ENCODE measurements around the gene CHST13.

Gene CHST13

GRCh38 chr3:126553284-126554084, 29.5 kb downstream of the CHST13 start:
- no peak for DNase-seq

DNA sequence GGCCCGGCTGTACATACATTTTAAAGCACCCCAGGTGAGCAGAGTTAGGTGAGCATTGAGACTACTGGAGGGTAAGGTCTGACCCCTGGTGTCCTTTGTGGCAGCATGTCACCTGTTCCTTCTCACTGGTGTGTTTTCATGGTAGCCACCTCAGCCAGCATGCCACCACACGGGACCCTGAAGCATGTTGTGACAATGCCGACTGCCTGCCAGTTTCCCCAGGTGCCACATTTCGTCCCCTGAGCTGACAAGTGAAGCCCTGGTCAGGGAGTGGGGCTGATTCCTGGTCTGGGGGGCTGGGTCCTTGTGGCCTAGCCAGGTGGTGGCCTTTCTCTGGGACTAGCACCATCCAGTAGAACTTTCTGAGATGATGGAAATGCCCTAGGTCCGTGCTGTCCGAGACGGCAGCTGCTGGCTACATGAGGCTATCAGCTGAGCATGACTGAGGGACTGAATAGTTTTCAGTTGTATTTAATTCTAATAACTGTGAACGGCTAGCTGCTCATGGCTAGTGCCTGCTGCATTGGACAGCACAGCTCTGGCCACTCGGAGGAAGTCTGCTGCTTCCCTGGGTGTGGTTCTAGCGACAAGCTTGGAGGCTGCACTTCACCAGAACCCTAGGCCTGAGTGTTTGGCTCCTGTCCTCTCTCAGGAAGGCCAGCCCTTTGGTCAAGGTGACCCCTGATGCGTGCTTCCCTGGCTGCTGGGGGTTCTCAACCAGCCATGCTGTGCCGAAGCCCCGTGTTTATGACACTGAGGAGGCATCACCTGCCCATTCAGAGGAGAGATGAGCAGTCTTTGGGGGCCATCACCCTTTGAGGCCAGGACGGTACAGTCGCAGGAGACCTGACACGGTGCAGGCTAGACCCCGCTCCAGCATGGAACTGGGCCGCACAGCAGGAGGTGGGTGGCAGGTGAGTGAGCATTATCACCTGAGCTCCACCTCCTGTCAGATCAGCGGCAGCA, 30.9 kb downstream of the CHST13 start:
- DNase-seq = no peak

DNA sequence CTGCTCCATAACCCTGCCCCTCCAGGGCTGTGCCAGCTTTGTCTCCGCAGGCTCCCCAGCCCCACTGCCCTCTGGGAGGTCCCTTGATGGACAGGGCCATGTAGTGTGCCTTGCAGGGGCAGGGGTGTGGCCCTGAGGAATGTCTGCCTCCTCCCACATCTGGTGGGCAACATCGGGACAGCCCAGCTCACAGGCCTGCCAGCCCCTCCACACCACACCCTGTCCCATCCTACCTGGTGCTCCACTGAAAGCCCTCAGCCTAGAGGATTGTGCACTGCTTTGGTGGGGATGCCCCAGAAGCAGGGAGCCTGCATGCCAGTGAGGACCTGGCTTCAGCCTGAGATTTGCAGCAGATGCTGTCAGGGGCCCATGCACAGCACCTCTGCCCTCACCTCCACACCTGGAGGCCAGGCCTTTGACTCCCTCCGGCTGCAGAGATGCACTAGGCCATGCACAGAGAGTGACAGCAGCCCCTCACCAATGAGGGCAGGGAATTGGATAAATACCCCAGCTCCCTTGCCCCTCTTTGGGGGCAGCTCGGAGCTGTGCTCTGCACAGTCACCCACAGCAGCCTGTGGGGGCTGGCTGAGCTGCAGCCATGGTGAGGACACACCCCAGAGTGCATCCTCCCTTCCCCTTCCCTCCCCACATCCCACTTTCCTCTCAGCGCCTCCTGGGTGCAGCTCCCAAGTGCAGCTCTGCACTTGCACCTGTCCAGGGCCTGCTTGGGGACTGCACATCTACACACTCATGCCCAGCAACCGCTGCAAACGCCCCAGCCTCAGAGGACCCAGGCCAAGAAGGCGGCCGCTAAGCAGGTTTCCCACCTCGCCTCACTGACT, 32.1 kb downstream of the CHST13 start:
- no peak for DNase-seq

- DNase-seq = no peak
Measured at GRCh38 chr3:126556637-126557414, 32.9 kb downstream of the CHST13 start.

- no peak for DNase-seq
Measured at GRCh38 chr3:126557415-126557745, 33.4 kb downstream of the CHST13 start.

GRCh38 chr3:126557761-126558160, 33.8 kb downstream of the CHST13 start:
- DNase-seq = no peak

DNA sequence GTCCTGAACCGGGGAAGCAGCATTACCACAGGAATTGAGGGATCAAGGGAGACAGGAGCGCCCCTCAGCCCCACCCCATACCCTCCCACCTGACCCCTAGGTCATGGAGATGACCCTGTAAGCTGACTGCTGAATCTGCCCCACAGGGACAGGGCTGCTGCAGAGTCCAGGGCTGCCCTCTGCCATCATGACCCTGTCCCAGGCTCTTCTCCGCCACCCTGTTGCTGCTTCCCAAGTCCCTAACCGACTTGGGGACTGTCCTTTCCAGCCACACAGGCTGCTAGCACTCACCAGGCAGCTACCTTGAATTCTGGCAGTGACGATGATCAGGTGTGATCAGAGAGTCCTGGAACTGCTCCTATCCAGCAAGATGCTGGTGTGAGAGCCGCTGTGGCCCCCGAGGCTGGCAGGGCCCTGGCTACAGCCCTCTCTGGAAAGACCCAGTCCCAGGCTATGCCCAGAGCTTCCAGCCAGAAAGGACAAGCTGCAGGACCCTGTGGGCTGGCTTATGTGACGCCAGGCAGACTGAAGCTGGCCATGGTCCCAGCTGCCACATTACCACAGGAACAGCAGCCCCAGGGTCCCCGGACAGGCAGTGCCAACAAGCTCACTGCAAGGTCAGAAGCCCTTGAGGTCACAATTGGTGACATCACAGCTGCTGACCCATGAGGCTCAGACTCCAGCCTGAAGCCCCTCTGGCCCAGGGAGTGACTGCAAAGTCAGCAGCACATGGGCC, 34.5 kb downstream of the CHST13 start, which contains the start of gene C3orf22:
C3orf22 (minus strand) TSS at position 597 of the 736 bp plus-strand sequence. CDS start 5,542 bp downstream, outside the sequence.
- no peak for DNase-seq

DNA sequence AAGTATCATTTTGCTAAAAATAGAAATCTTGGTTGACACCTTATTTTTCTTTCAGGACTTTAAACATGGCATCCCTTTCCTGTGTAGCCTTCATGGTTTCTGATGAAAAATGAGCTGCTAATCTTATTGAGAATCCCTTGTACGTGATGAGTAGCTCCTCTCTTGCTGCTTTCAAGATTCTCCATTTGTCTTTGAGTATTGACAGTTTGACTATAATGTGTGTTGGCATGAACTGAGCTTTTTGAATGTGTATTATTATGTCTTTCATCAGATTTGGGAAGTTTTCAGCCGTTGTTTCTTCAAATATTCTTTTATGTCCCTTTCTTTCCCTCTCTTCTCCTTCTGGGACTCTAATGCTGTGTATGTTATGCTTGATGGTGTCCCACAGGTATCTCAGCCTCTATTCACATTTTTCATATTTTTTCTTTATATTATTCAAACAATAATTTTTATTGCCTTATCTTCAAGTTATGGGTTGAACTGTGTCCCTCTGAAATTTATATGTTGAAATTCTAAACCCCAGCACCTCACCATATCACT, 38.9 kb downstream of the CHST13 start:
- no peak for DNase-seq

GRCh38 chr3:126567696-126568438, 43.9 kb downstream of the CHST13 start:
- peak in 3 of 51 donors; percentile 6 to 19 (median 17) for DNase-seq

GRCh38 chr3:126568776-126569342, 44.9 kb downstream of the CHST13 start:
- no peak for DNase-seq

- DNase-seq = no peak
Measured at GRCh38 chr3:126569390-126569975, 45.5 kb downstream of the CHST13 start.

GRCh38 chr3:126570103-126570541, 46.2 kb downstream of the CHST13 start:
- no peak for DNase-seq

GRCh38 chr3:126571078-126571477, 47.1 kb downstream of the CHST13 start:
- no peak for DNase-seq

- DNase-seq = no peak
Measured at GRCh38 chr3:126573492-126574117, 49.6 kb downstream of the CHST13 start.

DNA sequence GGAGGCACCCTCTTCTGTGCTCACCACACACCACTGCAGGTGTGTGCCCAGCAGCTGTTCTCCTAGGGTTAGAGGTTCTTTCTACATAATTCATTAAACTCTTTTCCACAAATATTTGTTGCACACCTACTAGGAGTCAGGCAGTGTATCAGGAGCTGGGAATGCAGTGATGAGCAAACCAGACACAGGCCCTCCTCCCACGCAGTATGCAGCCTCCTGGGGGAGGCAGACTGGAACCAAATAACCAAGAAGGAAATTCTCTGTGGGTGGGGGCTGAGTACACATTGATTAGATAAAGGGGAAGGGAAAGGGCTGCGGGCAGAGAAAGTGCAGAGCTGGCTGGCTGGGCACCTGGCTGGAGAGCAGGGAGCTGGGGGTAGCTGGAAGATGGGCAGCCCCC, 53.3 kb downstream of the CHST13 start:
- DNase-seq = no peak

DNA sequence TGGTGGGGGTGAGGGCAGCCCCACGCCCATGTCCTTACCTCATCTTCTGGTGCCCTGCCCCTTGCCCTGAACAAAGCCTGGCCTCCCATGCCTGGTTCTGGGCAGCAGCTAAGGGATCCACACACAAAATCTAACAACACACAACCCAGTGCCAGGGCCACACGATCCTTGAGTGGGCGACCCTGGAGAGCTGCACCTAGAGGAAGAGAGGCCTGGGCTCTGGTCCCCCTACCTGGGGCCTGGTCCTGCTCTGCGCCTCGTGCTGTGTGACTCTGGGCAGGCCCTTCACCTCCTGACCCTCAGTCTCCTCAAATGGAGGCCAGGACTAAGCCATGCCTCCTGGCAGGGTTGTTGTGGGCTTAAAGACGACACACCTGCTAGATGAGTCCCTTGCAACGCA, 54.7 kb downstream of the CHST13 start:
- DNase-seq = no peak

DNA sequence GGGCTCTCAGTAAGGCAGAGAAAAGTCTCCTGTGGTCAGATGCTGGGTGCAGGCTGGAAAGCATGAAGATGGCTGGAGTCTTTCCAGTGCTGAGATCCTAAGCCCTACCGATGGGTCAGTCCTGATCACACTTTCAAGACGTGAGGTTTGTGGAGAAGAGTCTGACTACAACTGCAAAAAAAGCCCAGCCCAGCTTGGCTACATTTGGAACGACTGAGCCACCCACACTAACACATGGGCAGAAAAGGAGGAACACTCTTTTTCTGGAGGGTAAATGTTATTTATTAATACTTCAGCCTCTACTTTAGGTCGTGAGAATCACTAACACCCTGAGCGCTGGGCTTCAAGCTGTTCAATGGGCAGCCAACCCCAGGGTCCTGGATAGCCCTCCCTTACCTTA, 56.8 kb downstream of the CHST13 start:
- no peak for DNase-seq

DNA sequence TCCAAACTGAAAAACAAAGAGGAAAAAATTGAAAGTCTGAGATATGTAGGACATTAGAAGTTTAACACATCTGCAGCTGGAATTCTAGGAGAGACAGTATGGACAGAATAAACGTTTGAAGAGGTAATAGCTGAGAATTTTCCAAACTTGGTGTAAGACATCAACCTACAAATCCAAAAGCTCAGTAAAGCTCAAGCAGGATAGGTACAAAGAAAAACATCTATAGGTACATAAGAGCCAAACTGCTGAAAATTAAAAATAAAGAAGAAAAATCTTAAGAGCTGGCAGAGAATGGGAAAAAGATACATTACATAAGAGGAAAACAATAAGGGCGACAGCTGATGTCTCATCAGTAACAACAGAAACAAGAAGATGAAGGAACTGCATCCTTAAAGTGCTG, 57.6 kb downstream of the CHST13 start:
- no peak for DNase-seq

Data from hypothalamus (tissue), 51 donors.